ENCODE measurements around the gene SIGLECL1.

DNA sequence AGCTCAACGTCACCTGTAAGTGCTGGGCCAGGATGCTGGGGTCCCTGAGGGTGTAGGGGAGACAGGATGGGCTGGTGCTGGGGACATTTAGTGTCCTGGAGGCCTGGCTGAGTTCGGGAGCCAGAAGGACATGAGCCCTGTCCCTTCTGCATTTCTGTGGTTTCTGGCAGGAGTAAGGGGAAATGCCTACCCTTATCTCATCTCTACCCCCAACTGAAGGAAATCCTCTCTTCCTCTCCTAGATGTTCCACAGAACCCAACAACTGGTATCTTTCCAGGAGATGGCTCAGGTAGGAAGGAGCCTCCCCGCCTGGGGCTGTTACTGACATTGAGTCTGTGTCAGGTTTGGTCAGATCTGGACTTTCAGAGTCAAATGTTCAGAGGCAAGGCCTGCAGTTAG is 24.8 kb upstream of the SIGLECL1 start:
- TF ChIP-seq, protein P1, sequence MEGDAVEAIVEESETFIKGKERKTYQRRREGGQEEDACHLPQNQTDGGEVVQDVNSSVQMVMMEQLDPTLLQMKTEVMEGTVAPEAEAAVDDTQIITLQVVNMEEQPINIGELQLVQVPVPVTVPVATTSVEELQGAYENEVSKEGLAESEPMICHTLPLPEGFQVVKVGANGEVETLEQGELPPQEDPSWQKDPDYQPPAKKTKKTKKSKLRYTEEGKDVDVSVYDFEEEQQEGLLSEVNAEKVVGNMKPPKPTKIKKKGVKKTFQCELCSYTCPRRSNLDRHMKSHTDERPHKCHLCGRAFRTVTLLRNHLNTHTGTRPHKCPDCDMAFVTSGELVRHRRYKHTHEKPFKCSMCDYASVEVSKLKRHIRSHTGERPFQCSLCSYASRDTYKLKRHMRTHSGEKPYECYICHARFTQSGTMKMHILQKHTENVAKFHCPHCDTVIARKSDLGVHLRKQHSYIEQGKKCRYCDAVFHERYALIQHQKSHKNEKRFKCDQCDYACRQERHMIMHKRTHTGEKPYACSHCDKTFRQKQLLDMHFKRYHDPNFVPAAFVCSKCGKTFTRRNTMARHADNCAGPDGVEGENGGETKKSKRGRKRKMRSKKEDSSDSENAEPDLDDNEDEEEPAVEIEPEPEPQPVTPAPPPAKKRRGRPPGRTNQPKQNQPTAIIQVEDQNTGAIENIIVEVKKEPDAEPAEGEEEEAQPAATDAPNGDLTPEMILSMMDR (IDR thresholded peaks at IDR 0.05) = no peak
- TF ChIP-seq POLR2AphosphoS5 (IDR thresholded peaks at IDR 0.05) (no peak), POLR2A (IDR thresholded peaks at IDR 0.05) (no peak)
